ENCODE results near the gene UGT1A3.

UGT1A3 gene

GRCh38 chr2:233728723-233729301, at the start of gene UGT1A3:
UGT1A3 (plus strand) TSS chr2:233729042; CDS start chr2:233729127, 85 bp downstream.
- POLR2A ChIA-PET = no interaction called here
- TF ChIP-seq CTCF (IDR thresholded peaks at IDR 0.05; ENCODE audit: control extremely low read depth, extremely low read depth, low read depth, missing control alignments) = no peak
- no peak for DNase-seq (ENCODE audit: extremely low spot score)
- CTCF ChIA-PET = no interaction called here

GRCh38 chr2:233679196-233679595, 49.6 kb upstream of the UGT1A3 start:
- POLR2A ChIA-PET = no interaction called here
- TF ChIP-seq CTCF (IDR thresholded peaks at IDR 0.05; ENCODE audit: control extremely low read depth, extremely low read depth, low read depth, missing control alignments) = no peak
- CTCF ChIA-PET = no interaction called here
- DNase-seq (ENCODE audit: extremely low spot score) = no peak

GRCh38 chr2:233680361-233681045, 48.3 kb upstream of the UGT1A3 start:
- no peak for TF ChIP-seq CTCF (IDR thresholded peaks at IDR 0.05; ENCODE audit: control extremely low read depth, extremely low read depth, low read depth, missing control alignments)
- CTCF ChIA-PET = interaction anchor here (1.0 kb wide), 1 partner anchor 9 kb away, joined by 4 read pairs; the partner anchor contains the start of gene UGT1A9
- DNase-seq (ENCODE audit: extremely low spot score) = no peak
- POLR2A ChIA-PET = no interaction called here

GRCh38 chr2:233681521-233682099, 47.2 kb upstream of the UGT1A3 start, which contains the start of gene UGT1A7:
UGT1A7 (plus strand) TSS chr2:233681901; CDS start chr2:233681938, 37 bp downstream.
- POLR2A ChIA-PET = no interaction called here
- no peak for DNase-seq (ENCODE audit: extremely low spot score)
- CTCF ChIA-PET = no interaction called here
- TF ChIP-seq CTCF (IDR thresholded peaks at IDR 0.05; ENCODE audit: control extremely low read depth, extremely low read depth, low read depth, missing control alignments) = no peak

GRCh38 chr2:233684640-233685039, 44.2 kb upstream of the UGT1A3 start:
- ChIA-PET POLR2A (no interaction called here), CTCF (no interaction called here)
- DNase-seq (ENCODE audit: extremely low spot score) = no peak
- TF ChIP-seq CTCF (IDR thresholded peaks at IDR 0.05; ENCODE audit: control extremely low read depth, extremely low read depth, low read depth, missing control alignments) = no peak

GRCh38 chr2:233686928-233687327, 41.9 kb upstream of the UGT1A3 start:
- DNase-seq (ENCODE audit: extremely low spot score) = no peak
- ChIA-PET CTCF (no interaction called here), POLR2A (no interaction called here)
- no peak for TF ChIP-seq CTCF (IDR thresholded peaks at IDR 0.05; ENCODE audit: control extremely low read depth, extremely low read depth, low read depth, missing control alignments)
